ENCODE data around the gene SEPTIN7.

DNA sequence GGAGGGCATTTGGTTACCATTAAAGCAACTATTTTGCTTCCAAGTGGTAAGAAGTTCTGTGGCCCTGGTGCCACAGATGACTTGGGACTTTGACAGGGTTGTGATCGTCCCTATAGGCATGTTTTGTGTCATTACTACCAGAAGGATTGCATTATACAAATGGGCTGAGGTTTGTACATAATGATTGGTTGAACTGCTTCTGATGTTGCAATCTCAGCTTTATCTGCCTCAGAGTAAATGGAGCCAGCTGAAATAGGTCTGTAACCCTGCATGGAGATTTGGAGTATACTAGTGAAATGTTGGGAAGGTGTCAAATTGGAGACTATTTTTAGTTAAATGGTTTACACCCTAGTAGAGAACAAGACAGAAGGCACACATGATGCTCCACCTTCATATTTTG lies 46.1 kb upstream of the SEPTIN7 start:
- TF ChIP-seq POLR2A (IDR thresholded peaks at IDR 0.05; ENCODE audit: low read length): no peak
- TF ChIP-seq GATA1 (IDR thresholded peaks at IDR 0.05; ENCODE audit: low read depth, low read length): no peak
